Natural killer cell (primary cell): ENCODE measurements around the gene ZBTB9. TPM values are rescaled to one million over a fixed set of nuclear protein-coding genes. Genes with fewer than 3 reads are reported as not detected.

Experiments
- ATAC-seq, 3 donors: fragments of 150-1000 bp in 2 of 3; fragments of 200-7000 bp in 1 of 3; cut with Tn5 transposase; 1 replicate in 1 of 3; 2 replicates in 2 of 3; pipeline ENCODE4 v1.10.0; 2021; ENCODE audit warnings: mild to moderate bottlenecking in 2 of 3, moderate library complexity in 2 of 3
- DNase-seq, 2 donors: peaks; one replicate each; pipeline versions ENCODE4 v3.0.0 to v3.0.0-alpha.2; 2013 to 2021; ENCODE audit warnings: mixed read lengths in 1 of 2
- H3K27ac ChIP-seq: one replicate; pipeline ENCODE4 v1.5.1; 2013; ENCODE audit warnings: mild to moderate bottlenecking, low read length
- H3K27me3 ChIP-seq: one replicate; pipeline ENCODE4 v1.6.1; 2013; ENCODE audit warnings: low read length; ENCODE audit not compliant: control insufficient read depth, insufficient read depth
- H3K36me3 ChIP-seq: one replicate; pipeline ENCODE4 v1.6.1; 2013; ENCODE audit warnings: low read length; ENCODE audit not compliant: control insufficient read depth, insufficient read depth
- H3K4me1 ChIP-seq: one replicate; pipeline ENCODE4 v1.6.1; 2013; ENCODE audit warnings: low read length; ENCODE audit not compliant: control insufficient read depth, insufficient read depth
- H3K4me3 ChIP-seq: one replicate; pipeline ENCODE4 v1.5.1; 2013; ENCODE audit warnings: low read length
- H3K9me3 ChIP-seq: one replicate; pipeline ENCODE4 v1.6.1; 2013; ENCODE audit warnings: low read length; ENCODE audit not compliant: control insufficient read depth, insufficient read depth
- H3K27ac Mint-ChIP-seq, 2 donors: one replicate each; pipeline ENCODE4 v1.8.0; 2022; ENCODE audit warnings: mild to moderate bottlenecking in 2 of 2, mixed read lengths in 2 of 2, moderate library complexity in 1 of 2
- H3K27me3 Mint-ChIP-seq, 2 donors: one replicate each; pipeline ENCODE4 v1.8.0; 2022; ENCODE audit warnings: low read depth in 2 of 2, mixed read lengths in 2 of 2
- H3K36me3 Mint-ChIP-seq: one replicate; pipeline ENCODE4 v1.8.0; 2022; ENCODE audit warnings: mixed read lengths
- H3K4me1 Mint-ChIP-seq, 2 donors: one replicate each; pipeline ENCODE4 v1.8.0; 2022; ENCODE audit warnings: mixed read lengths in 2 of 2
- H3K4me3 Mint-ChIP-seq: one replicate; pipeline ENCODE4 v1.8.0; 2022; ENCODE audit warnings: mild to moderate bottlenecking, moderate library complexity, mixed read lengths
- H3K9me3 Mint-ChIP-seq, 2 donors: one replicate each; pipeline ENCODE4 v1.8.0; 2022; ENCODE audit warnings: mixed read lengths in 2 of 2
- WGBS: methylation state at CpG from one replicate; pipeline ENCODE4 v1.1.7; 2013; ENCODE audit warnings: missing lambda C conversion rate; ENCODE audit not compliant: insufficient coverage; 5-methylcytosine and 5-hydroxymethylcytosine counted together
- intact Hi-C: fragments of 100-400 bp; cut with micrococcal nuclease; formaldehyde crosslinking; loops from one replicate; pipeline ENCODE4 v1.14.2; 2022
- total RNA-seq, 4 donors: library from RNA; stranded (reverse); fragments of 120-200 nt in 1 of 4; gene quantifications; one replicate each; pipeline versions ENCODE4 v1.2.3 to v1.2.4, GENCODE V29; 2013 to 2022
- TF ChIP-seq, protein P1 (sequence below): fragments of 200-600 bp; IDR thresholded peaks from one replicate; pipeline ENCODE4 v1.8.0; 2022; ENCODE audit warnings: antibody characterized with exemption

Gene ZBTB9, protein sequence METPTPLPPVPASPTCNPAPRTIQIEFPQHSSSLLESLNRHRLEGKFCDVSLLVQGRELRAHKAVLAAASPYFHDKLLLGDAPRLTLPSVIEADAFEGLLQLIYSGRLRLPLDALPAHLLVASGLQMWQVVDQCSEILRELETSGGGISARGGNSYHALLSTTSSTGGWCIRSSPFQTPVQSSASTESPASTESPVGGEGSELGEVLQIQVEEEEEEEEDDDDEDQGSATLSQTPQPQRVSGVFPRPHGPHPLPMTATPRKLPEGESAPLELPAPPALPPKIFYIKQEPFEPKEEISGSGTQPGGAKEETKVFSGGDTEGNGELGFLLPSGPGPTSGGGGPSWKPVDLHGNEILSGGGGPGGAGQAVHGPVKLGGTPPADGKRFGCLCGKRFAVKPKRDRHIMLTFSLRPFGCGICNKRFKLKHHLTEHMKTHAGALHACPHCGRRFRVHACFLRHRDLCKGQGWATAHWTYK
- total RNA-seq = 1 to 10 TPM; 3.8 to 5.1 (median 3.9) TPM
- total RNA-seq (2013) = 8.2 TPM

GRCh38 chr6:33454009-33454946 is at the start of gene ZBTB9:
Gene ZBTB9, plus strand, starts transcription at chr6:33454576. Its CDS starts 525 bp downstream, at chr6:33455101.
- peak; percentile 98 to 100 (median 99) for ATAC-seq

GRCh38 chr6:33404884-33405283 is 49.5 kb upstream of the ZBTB9 start:
- Mint-ChIP-seq H3K27me3 (no peaks in the 10 kb centered on the region), H3K9me3 (no peaks in the 10 kb centered on the region), H3K27ac (no peak overlapping the region), H3K36me3 (no peaks in the 10 kb centered on the region), H3K4me1 (peaks cover 8 to 9% of the 10 kb centered on the region in 2 donors), H3K4me3 (no peak overlapping the region)
- no peak for ATAC-seq
- Histone ChIP-seq H3K36me3 (no peaks in the 10 kb centered on the region), H3K27ac (no peak overlapping the region), H3K9me3 (no peaks in the 10 kb centered on the region), H3K4me3 (no peak overlapping the region), H3K27me3 (no peaks in the 10 kb centered on the region), H3K4me1 (peaks cover 21% of the 10 kb centered on the region)
- intact Hi-C loops = no loop called here
- WGBS = 97% methylated on average over 17 of the region's 17 CpGs
- TF ChIP-seq, protein P1, sequence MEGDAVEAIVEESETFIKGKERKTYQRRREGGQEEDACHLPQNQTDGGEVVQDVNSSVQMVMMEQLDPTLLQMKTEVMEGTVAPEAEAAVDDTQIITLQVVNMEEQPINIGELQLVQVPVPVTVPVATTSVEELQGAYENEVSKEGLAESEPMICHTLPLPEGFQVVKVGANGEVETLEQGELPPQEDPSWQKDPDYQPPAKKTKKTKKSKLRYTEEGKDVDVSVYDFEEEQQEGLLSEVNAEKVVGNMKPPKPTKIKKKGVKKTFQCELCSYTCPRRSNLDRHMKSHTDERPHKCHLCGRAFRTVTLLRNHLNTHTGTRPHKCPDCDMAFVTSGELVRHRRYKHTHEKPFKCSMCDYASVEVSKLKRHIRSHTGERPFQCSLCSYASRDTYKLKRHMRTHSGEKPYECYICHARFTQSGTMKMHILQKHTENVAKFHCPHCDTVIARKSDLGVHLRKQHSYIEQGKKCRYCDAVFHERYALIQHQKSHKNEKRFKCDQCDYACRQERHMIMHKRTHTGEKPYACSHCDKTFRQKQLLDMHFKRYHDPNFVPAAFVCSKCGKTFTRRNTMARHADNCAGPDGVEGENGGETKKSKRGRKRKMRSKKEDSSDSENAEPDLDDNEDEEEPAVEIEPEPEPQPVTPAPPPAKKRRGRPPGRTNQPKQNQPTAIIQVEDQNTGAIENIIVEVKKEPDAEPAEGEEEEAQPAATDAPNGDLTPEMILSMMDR = no peak
- DNase-seq = no peak

More at GRCh38 chr6:33454009-33454946, at the start of gene ZBTB9:
- Mint-ChIP-seq H3K4me3 (peak within 1 kb of the TSS; percentile 97), H3K36me3 (no peaks in the 10 kb centered on the region), H3K4me1 (peaks cover 28 to 42% of the 10 kb centered on the region in 2 donors), H3K27me3 (no peaks in the 10 kb centered on the region), H3K27ac (peak within 1 kb of the TSS; percentile 89 to 98), H3K9me3 (no peaks in the 10 kb centered on the region)
- no peaks in the 10 kb centered on the region for H3K9me3 ChIP-seq
- intact Hi-C loops = loop anchor here (1.0 to 10.0 kb wide), 4 partner anchors 25 to 121 kb away; partner anchors contain the start of genes CUTA and KIFC1
- peak within 1 kb of the TSS; percentile 62 for H3K4me3 ChIP-seq
- H3K27ac ChIP-seq = peak within 1 kb of the TSS; percentile 46
- H3K27me3 ChIP-seq = no peaks in the 10 kb centered on the region
- under 1% methylated on average over 65 of the region's 65 CpGs for WGBS
- TF ChIP-seq, protein P1 = no peak
- peaks cover 23% of the 10 kb centered on the region for H3K4me1 ChIP-seq
- peak; percentile 94 to 96 for DNase-seq
- H3K36me3 ChIP-seq = no peaks in the 10 kb centered on the region

- ATAC-seq (no peak), DNase-seq (peak in 1 of 2 donors; percentile 41)
- Mint-ChIP-seq H3K4me1 (peaks cover 11 to 12% of the 10 kb centered on the region in 2 donors), H3K27ac (peak overlapping the region; percentile 26 to 41), H3K4me3 (no peak overlapping the region), H3K9me3 (no peaks in the 10 kb centered on the region), H3K36me3 (no peaks in the 10 kb centered on the region), H3K27me3 (no peaks in the 10 kb centered on the region)
- Histone ChIP-seq H3K4me1 (peaks cover 23% of the 10 kb centered on the region), H3K4me3 (no peak overlapping the region), H3K9me3 (no peaks in the 10 kb centered on the region), H3K27me3 (no peaks in the 10 kb centered on the region), H3K27ac (no peak overlapping the region), H3K36me3 (no peaks in the 10 kb centered on the region)
- TF ChIP-seq, protein P1 = no peak
- intact Hi-C loops = no loop called here
- WGBS = 79% methylated on average over 15 of the region's 15 CpGs
Observed at GRCh38 chr6:33405386-33405940, 48.9 kb upstream of the ZBTB9 start.
